ENCODE data around the gene ERC1.
"Not testable (repeated sequence)": the region's sequence is repeated elsewhere in the genome, so short reads cannot be mapped to it uniquely, and the experiment has no call there.

Gene ERC1

DNA sequence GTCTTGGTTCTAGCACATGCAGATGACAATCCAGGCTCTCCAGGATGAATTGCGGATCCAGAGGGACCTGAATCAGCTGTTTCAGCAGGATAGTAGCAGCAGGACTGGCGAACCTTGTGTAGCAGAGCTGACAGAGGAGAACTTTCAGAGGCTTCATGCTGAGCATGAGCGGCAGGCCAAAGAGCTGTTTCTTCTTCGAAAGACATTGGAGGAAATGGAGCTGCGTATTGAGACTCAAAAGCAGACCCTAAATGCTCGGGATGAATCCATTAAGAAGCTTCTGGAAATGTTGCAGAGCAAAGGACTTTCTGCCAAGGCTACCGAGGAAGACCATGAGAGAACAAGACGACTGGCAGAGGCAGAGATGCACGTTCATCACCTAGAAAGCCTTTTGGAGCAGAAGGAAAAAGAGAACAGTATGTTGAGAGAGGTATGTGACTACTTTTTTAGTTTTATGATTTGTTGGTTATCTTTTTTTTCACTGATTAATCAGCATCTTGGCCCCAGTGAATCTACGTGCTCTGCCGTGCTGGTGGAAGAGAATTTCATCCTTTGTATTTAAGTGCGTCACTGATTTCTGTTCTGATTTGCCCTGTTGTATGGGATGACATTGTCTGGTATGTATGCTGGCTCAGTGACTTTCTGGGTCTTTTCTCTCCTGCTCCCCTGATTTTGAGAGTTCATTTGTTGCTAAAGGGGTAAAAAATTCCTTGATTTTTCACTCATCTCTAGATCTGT is 92.3 kb downstream of the ERC1 start:
- no peak for DNase-seq

DNA sequence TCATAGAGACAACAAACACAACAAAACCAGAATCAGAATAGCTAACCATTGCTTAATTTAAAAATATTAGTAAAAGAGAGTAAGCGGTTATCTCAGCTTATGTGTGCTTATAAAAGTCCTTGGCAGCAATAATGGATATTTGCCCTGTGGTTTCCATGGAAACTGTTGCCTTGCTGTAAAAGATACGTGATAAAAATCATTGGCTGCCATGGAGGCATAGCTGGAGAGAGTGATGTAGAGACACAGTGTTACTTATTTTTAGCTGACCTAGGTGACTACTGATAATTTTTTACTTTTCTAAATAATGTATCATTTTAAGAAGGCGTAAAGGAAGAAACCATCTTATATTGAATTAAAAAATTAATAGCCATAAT is 92.9 kb downstream of the ERC1 start:
- peak; percentile 68 for DNase-seq

DNA sequence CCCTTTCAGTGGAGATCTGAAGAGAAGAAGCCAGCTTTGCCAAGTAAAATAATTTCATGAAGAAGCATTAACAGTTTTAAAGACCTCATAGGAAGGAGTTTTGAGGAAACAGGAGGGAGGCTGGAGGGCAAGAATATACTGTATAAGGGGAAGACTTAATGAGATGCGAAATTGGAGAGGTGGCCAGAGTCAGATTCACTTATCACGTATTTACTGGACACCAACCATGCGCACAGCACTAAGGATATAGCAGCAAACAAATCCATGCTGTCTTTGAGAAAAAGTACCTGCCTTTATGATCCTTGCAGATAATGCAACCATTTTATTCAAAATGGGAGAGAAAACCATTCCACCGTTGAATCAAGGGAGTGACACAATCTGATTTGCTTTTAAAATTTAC is 100.3 kb downstream of the ERC1 start:
- no peak for DNase-seq

DNA sequence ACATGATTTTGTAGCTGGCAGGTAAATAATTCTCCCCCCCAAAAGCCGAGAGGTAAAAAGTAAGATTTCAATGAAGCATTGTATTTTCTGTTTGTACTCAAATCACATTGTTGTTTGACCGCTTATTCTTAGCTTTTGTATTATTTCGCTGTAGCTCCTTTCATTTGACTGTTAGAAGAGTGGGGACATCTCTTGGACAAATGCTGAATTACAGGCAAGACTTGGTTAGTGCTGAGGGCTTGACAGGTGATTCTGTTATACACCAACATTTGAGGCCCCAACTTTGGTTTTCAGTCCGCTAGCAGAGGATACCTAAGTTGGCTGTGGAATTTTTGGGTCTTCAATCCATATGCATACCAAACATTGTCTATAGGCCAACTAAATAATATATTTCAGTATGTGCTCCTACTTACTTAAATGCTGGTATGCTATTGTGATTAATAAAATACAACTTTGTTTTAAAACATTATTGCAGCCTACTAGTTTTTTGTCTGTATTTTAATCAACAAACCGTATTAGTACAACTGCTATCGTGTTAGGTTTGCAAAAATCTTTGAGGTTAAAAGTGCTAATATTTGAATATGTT is 102.2 kb downstream of the ERC1 start:
- peak; percentile 53 for DNase-seq

DNA sequence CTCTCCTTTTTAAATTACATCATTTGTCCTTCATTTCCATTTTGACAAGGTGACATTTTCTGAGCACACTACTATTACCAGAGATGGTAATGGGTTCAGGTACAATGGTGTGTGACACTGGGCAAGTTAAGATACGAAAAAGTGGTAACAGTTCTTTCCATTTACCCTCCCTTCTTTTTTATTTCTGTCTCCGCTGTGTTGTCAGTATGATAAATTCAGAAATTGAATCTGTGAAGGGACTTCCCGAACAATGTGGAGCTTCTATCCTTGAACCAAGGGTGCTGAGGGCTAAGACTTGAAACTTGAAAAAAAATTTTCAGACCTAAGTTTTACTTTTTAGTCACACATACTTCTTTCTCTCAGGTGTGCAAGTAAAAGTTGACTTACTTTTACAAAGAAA is 103.7 kb downstream of the ERC1 start:
- no peak for DNase-seq

DNA sequence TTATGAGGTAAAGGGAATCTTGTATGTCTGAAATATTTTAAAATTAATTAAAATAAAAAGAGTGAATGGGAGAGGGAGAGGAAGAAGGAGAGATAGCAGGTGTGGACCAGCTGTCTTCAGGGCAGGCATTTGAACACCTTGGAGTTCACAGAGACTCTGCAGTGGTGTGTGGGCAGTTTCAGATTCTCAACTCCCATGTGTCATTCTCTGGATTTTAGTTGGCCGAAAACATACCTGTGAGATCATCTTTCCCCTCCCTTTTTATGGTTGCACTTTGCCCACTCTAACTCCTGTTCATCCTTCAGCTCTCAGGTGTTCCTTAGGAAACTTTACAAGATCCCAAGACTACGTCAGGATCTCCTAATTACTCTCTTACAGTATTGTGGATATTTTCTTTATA is 108.1 kb downstream of the ERC1 start:
- no peak for DNase-seq

DNA sequence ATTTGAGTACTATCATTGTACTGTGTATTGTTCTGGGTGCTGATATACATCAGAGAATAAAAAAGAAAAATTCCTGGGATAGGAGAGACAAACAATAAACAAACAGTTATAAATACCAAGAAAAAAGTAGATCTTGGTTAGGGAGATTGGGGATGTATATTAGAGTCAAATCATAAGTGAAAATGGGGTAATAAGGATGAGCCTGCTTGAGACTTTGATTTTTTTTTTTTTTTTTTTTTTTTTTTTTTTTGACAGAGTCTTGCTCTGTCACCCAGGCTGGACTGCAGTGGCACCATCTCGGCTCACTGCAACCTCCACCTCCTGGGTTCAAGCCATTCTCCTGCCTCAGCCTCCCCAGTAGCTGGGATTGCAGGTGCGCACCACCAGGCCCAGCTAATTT is 108.6 kb downstream of the ERC1 start:
- DNase-seq = not testable (repeated sequence)

DNA sequence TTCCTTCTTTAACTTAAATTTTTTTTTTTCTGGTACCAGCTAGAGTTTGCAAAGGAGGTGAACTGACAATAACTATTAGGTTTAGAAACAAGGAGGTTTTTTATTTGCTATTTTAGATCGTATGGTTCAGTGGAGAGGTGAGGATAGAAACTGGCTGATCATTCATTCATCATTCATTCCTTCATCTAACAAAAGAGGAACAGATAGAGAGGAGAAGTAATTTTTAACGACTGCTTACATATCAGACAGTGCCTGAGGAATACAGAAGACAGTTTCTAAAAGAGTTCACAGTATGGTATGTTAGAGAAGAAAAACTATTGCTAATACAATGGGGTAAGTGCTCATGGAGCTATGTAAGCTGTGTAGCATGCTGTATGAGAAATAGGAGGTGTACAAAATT is 111.1 kb downstream of the ERC1 start:
- no peak for DNase-seq

DNA sequence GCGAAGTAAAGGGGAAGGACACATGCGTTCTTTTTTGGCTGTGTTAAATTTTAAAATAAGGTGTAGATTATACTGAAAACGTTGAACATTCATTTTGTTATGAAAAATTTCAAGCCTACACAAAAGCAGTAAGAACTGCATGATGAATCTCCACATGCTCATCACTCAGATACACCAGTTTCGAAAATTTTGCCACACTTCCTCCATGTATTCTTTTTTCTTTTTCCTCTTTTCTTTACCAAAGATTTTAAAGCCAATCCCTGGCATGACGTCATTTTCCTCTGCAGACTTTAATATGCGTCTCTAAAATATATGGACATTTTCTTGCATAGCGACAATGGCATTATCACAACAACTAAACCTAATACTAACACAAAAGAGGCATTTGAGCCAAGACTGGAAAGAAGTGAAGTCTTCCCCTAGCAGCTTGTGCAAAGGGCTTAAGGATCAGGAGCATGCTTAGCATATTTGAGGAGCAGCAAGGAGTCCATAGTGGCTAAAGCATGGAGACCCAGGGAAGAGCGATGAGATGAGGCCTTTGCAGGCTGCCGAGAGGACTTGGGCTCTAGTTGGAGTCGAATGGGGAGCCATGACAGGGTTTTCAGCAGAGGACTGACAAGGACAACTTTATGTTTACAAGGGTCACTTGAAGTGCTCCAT is 111.9 kb downstream of the ERC1 start:
- no peak for DNase-seq

DNA sequence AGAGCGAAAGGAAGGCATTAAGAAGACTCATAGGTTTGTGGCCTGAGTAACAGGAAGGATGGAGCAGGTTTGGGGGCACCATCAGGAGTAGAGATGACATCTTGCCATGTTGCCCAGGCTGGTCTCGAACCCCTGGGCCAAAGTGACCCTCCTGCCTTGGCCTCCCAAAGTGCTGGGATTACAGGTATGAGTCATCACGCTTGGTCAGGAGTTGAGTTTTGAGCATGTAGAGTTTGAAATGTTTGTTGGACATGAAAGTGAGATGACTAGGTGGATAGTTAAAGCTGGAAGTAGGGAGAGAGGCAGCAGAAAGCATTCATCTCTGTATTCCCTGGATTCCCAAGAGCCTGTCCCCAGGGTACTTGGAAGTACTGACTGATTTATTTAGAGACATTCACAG is 112.6 kb downstream of the ERC1 start:
- DNase-seq = no peak

DNA sequence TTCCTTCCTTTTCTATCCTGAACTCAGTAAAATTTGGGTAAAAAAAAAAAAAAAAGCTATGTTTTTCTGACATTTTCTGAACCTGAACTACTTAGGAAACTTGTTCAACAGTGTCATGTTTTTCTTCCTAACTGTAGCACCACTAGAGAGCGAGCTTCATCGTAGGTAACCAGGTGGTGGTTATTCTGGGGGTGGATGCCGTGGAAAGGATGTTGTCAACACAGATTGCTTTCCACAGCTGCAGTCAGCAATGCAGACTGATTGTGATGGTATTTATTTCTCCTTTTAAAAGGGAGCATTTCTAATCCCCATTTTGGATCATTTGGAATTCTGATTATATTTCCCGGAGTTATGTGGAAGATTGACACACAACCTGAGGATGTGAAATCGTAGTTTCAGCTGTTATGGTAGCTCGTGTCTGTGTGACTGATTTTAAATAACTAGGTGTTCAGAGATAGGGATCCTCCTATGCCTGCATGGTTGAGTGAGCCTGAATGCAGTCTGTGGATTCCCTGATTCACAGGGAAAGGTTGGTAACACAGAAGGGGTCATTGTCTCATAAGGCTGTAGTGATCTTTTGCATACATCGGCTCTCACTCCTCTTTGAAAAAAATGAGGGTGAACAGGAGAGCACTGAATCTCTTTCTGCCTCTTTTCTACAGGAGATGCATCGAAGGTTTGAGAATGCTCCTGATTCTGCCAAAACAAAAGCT is 113.2 kb downstream of the ERC1 start:
- no peak for DNase-seq

DNA sequence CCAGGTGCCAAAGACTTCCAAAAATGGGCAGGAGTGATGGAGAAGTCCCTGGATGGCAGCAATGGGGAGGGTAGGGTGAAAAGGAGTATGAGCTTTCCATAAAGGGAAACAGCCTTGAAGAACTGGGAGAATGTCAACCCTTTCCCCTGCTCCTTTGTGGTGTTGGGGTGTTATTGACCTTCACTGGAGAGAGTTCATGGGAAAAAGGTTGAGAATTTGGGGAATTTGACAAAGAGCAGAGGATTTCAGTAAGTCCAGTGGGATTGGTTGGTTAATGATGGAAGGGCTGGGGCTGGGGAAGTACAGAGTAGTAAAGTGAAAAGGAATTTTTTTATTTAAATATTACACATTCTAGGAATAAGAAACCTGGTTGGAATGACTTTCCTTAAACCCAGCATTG is 116.6 kb downstream of the ERC1 start:
- no peak for DNase-seq

DNA sequence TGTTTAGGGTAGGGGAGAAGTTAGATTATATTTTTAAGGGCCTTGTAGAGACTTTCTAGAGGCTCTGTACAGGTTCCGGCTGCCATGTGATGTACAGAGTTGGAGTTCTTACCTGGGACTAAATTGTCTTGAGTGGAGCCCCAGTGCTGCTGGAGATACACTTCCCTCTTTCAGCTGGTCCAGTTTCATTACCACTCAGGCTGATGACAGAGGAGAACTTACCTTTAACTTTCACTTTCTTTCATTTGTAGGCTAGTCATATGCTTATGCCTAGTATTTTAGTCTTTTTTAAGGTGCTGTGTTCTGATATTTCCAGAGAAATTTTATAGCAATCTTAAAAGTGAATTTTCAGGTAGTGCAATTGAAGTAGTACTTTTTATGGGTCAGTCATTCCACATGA is 117.3 kb downstream of the ERC1 start:
- no peak for DNase-seq

DNA sequence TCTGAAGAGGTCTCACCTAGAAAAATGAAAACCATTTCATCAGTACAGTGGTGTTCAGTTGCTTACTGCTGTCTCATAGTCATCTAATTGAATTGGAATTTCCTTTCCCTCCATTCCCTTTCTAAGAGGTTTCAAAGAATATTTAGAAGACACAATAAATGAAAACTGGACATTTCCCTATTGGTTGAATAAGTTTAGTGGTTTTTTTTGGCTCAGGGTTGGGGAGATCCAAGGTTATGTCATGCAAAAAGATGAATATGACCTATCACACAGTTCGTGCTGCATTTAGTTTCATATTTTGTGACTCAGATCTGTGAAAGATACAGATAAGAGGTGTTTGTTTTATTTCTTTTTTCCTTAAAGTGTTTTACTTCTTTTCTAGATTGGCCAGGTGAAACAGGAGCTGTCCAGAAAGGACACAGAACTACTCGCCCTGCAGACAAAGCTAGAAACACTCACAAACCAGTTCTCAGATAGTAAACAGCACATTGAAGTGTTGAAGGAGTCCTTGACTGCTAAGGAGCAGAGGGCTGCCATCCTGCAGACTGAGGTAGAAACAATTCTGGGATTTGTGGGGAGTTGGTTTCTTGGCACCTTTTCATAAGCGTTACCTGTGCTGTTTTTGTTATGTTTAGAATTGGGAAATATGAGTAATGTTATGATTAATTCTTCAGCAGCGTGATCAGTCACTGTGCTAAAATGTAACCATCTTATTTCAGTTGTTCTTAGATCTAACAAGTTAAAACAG is 124.6 kb downstream of the ERC1 start:
- DNase-seq = no peak

DNA sequence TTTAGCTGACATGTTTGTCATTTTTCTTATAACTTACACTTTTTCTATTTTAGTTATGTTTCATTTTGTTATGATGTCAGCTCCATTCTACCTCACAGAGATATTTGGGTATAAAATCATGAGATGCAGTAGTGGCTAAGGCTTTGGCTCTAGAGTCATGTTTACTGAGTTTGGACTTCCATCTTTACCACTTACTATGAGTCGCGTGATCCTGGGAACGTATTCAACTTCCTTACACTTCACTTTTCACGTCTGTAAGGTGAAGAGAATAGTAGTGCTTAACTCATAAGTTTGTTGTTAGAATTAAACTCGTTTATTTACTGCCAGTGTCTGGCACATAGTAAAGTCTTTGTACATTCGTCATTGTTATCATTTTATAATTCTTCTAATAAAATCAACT is 126.3 kb downstream of the ERC1 start:
- no peak for DNase-seq

DNA sequence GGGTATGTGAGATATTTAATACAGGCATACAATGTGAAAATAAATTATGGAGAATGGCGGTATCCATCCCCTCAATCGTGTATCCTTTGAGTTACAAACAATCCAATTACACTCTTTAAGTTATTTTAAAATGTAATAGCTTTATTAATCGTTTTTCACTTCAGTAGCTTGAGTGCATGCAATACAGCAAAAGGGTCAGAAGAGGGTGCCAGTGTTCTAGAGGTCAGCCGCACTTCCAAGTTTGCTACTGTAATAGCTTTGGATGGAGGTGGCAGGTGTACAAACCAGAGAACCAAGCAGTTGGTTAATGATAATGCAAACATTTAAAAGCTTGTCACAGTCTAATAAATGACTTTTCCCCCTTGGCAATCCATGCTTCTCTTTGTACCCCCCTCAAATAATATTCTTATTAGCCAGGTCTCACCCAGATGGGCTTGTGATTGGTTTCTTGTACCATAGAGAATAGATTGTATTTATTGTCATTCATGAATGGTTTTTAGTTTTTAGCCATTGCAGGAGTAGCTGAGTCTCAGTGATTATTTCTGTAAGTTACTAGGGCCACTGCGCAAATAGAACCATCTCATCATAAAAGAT is 127.0 kb downstream of the ERC1 start:
- peak; percentile 78 for DNase-seq

DNA sequence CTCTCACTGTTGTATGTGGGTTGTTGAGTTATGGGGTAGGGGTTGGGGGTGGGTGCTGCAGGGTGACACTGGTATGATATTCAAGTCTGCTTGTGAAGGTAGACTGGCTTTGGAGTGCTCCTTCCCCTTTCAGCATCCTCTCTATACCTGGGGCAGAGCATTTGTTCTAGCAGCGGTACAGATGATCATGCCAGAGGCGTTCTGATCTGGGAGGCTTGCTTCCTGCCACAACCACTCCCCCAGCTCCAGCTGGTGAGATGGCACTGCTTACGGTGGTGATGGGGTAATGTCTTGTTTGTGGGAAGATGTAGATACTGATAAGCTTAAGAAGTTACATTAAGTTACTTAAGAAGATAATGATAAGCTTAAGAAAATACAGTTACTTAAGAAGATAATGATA is 131.8 kb downstream of the ERC1 start:
- no peak for DNase-seq

DNA sequence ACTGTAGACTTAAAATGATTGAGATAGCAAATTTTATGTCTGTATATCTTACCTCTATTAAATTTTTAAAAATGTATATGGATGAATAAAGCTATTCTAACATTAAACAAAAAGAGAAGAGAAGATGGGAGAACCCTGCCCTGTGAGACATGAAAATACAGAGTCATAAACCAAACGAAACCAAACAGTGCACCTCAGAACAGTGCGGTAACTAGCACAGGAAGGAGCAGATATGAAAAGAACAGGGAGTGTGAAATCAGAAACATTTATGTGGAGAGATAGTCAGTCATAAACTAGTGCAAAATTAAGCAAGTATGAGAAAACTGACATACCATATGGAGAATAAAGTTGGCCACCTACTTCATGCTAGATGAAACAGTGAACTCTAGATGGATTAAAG is 135.1 kb downstream of the ERC1 start:
- no peak for DNase-seq

DNA sequence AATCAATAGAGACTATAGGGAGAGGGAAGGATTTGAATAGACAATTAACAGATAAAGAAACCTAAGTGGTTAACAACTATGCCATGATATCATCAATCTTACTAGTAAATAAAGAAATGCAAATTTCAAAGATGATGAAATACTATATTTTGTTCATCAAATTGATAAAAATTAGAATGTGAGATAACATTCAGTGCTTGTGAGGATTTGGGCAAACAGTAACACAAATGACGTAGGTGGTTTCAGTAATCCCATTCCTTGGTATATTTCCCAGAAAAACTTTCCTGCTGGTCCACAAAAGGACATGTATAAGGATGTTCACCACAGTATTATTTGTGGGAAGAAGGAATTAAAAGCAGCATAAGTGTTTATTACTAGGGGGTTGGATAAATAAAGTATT is 136.0 kb downstream of the ERC1 start:
- no peak for DNase-seq

DNA sequence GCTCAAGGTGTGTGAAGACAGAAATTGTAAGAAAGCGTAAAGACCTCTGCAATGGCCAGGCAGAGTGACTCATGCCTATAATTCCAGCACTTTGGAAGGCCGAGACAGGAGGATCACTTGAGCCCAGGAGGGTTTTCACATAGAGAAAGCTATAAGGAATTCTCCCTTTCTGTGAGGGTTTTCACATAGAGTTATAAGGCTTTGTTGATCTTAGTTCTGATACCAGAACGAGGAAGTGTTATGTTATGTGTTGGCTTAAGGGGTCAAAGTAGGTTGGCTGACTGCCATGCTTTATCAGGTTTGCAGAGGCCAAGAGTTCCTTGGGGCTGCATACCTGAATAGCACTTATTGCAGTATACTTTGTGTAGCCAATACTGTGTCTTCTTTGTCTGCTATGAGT is 139.1 kb downstream of the ERC1 start:
- no peak for DNase-seq

DNA sequence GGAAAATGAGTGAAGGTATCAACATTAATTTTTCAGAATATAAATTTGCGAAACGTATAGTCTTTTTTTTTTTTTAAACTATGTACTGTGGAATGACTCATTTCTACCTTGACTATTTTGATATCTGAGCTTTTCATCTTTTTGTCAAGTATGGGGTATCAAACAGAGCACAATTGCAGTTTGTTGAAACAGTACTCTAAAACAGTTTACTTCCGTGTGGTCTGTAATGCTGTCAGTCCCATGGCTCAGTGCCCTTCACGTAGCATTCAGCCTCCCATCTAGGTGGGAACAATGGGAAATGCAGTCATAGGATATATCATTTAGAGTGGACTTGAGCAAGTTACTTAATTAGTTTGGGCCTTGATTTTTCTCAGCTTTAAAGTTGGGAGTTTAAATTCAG is 139.5 kb downstream of the ERC1 start:
- DNase-seq = no peak

DNA sequence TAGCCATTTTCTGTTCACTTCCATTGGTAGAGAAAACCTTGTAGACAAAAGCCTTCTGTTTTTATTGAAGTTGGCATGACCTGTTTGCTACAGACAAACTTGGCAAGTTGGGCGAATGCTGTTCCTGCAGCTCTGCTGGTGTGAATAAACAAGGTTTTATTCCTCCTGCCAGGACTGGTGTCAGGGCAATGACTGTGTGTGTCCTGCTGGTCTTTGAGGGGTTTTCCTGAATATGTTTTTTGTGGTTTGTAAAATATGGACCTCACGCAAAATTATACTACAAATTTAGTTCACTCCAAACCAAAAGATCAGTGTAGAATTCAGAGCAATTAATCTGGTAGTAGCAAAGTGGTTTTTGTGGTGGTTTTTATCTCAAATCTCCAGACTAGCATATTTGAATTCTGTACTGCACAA is 140.8 kb downstream of the ERC1 start:
- no peak for DNase-seq

DNA sequence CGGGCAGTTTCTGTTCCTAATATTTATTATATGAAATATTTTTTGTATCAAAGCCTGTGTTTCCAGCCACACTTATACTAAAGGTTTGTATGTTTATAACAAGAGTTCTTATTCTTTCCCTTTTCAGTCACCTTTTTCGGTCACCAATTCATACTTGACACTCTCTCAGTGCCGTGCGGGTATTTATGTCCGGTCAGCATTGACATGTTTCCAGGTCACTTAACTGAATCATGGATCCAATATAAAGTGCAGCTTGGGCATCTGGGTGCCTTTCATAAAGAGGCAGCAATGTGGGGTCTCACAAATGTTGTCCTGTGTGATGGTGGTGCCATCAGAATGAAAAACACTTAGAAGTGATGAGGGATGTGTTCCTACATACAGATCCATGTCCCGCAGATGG is 141.3 kb downstream of the ERC1 start:
- no peak for DNase-seq

Data from NCI-H1105 (cell line).